Activated T-cell treated with anti-CD3 and anti-CD28 coated beads for 24 hours (primary cell): ENCODE measurements around the gene SLC48A1.

ENCODE experiments used
- DNase-seq: peaks from one replicate; pipeline ENCODE4 v3.0.0-alpha.2; 2020; ENCODE audit warnings: low read depth

SLC48A1 gene

GRCh38 chr12:47758834-47759690, 14.0 kb upstream of the SLC48A1 start, which contains the start of gene RAPGEF3:
TSS of gene RAPGEF3 (minus strand) at chr12:47758880. CDS start at chr12:47758556, 324 bp downstream.
- peak; percentile 60 for DNase-seq

DNA sequence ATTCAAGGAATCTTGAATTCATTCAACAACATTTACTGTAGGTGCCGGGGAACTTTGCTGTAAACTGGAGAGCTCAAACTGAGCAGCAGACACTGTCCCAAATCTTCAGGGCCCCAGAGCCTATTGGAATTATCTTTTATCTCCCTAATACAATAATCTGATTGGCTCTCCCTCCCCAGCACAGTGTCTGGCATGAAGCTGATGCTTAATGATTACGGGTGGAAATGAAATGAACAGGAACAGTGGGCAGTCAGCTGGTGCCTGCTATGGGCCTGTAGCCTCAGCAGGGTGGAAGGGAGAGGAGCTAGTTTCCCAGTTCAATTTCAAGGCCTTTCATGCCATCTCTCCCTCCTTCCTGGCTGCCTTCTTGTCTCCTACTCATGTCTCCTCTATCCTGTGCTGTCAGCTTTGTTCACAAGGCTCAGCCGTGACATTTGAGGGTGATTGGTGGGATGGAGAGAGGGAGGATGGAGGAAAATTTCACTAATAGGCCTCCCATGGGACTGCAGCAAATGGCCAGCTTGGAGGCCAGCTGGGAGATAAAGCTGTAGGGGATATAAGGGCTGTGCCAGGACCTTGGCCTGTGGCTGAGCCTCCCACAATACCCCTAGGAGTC, 10.1 kb upstream of the SLC48A1 start:
- no peak for DNase-seq

DNA sequence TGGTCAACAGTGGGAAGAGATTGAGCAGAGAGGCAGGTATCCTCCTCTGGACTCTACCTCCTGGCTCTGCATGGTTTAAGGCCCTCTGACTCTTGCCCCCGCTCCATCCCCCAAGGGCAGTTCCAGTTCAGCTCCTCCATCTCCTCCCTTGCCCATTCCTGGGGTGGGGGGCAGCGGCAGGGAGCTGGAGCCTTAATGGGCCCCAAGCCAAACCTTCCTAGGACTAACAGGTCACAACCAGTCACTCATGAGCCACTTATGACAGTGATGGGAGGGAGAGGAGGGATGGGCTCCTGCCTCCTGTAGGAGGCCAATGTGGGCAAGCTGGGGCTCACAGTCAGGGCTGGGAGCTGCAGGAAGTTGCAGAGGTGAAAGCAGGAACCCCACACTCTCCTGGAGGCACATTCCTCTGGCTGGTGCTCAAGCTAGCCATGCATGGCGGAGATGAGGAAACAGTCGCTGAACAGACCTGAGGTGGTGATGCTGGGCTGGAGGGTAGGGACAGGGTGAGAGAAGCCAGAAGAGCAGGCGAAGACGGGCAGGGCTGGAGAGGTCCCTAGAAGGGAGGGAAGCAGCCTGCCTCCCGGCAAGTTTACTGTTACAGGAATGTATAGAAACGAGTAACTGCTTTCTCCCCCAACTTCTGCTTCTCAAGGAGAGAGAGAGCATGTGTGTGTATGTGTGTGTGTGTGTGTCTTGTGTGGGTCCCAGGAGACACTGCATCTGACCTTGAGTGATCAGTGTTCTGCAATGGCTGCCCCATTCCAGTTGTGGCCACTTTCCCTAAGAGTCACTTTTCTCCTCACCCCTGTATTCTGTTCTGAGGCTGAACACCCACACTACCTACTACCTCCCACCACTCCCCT, 9.3 kb upstream of the SLC48A1 start:
- DNase-seq, result no peak

DNA sequence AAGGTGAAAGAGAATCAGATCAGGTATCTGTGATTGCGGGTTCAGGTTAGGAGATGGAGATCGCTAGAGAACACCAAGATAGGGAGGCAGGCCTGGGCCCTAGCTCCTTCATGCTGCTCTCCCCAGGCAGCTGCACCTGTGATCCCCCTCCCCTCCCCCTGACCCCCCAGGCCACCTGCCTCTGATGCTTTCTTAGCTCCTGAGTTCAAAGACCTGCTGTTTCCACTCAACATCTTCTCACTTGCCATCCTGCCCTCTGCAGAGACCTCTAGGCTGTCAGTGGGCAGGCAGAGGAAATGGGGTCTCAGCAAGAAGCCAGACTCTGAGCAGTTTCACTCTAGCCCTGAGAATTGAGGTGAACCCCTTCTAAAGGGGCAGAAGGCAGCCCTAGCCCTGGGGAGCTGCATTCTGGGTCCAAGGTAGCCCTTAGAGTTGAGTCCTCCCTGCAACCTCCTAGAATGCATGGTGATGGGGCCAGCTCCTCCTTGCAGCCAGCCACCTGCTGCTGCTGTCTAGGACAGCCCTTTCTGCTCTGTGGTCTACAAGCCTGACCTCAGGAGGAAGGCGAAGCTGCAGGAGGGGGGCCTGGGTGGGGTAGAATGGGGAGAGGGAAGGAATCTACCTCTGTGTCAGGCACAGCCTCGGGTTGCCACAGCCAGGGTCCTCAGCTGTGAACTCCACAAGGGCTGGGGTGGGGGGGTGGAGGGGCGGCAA, 6.4 kb upstream of the SLC48A1 start:
- no peak for DNase-seq

DNA sequence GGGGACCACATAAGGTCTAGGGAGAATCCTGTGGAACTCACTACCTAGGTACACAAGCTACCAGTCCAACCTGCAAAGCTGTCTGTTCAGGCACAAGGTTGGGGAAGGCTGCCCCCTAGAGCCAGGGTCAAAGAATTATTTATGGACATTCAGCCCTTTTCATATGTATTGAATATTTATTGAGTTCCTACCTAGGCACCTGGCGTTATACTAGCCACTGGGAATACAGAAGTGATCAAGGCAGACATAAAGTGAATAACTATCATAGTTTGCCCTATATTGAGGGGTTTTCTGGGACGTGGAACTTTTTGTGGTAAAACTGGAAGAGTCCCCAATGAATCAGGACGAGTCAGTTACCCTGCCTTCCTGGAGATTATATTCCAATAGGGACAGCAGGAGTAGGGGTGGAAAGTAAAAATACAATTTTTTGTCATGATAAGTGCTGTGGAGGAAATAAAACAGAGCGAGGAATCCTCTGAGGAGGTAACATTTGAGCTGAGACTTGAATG, 5.8 kb upstream of the SLC48A1 start:
- DNase-seq, result peak; percentile 62

GRCh38 chr12:47768323-47768811, 4.7 kb upstream of the SLC48A1 start:
- no peak for DNase-seq

DNA sequence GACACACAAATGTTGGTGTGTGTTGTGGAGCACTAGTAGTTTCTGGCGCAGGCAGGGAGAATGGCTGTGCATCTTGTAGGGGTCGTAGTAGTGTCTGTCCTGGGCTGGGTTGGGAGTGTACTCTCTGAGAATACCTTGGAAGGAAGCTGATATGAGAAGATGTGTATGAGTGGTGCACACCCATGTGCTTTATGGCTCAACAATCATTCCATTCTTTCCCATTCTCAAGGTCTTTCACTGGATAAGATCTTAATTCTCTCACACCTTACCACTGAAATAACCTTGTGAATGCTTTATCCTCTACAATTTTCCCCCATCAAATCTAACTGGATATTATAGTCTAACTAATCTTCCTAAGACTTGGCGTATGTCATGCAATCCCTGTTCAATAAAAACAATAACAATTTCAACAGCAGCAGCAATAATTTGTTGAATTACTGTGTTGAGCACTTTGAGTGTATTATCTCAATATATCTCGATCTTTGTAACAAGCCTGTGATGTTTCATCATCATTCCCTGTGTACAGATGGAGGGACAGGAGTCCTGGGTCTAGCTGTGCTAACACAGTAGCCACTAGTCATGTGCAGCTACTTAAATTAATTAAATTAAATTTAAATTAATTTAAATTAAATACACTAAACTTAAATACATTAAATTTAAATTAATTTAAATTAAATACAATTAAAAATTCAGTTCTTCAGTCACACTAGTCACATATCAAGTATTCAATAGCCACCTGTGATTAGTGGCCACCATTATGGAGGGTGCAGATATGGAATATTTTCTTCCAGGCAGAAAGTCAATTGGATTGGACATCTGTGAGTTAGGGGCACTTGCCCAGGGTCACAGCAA, 3.6 kb upstream of the SLC48A1 start:
- DNase-seq, result no peak

DNA sequence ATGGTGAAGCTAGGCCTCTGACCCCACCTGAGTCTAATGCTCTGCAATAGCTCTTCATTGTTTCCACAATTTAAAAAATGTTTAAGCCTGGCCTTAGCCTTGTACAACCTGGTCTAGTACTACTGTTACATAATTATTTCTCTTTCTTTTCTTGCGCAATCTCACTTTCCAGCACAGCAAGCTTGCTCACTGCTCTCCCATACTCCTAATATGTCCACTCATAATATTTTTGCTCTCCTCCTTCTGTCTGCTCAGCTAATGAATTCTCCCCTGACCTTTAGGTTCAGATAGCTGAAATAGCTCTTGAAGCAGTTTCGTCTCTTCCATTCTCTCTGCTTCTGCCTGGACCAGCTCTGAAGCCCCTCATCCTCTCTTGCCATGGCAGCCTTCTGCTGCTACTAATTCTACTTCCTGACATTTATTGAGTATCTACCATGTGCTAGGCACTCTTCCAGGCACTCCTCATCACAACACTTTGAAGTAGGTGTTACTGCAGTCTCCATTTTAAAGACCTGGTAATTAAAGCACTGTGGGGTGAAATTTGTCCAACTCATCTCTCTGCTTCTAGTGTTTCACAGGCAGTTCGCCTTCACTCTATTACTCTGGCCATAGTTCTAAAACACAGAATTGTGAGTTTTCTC, 2.8 kb upstream of the SLC48A1 start:
- DNase-seq, result no peak

GRCh38 chr12:47771304-47771703, 1.7 kb upstream of the SLC48A1 start:
- no peak for DNase-seq

DNA sequence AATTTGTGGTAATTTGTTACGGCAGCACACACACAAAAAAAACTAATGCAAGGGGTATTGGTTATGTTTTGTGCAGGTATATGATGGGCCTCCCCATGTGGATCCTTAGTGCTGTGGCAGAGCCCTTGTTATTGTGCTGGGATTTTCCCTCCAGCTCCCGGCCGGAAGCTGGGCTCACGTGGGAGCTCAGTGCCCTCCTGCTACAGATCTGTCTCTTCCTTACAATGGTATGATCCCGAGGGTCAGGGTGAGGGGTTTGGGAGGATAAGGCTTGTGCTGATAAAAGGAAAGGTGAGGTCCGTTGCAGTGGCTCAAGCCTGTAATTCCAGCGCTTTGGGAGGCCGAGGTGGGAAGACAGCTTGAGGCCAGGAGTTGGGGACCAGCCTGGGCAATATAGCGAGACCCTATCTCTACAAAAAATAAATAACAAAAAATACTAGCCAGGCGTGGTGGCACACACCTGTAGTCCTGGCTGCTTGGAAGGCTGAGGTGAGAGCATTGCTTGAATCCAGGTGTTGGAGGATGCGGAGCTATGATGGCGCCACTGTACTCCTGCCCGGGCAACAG, 861 bp upstream of the SLC48A1 start:
- no peak for DNase-seq

GRCh38 chr12:47772738-47773061, 338 bp upstream of the SLC48A1 start:
- no peak for DNase-seq

- DNase-seq, result no peak
Observed at GRCh38 chr12:47773858-47774580, 981 bp downstream of the SLC48A1 start.

DNA sequence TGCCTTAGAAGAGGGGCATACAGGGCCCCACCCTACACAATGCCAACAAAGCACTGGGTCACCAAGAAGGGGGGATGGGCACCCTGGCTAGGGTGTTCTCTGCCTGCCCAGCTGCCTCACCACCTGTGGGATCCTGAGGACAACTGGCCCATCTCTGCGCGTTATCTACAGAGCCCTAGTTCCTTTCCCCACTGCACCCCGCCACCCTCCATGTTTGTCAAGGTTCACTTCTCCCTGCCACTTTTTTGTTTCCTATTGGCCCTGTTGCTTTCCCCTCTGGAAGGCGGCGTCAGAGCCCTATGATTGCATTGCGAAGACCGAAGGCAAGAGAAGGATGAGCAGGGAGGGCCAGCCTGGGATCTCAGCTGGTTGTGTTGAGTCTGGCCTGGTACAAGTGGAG, 1.6 kb downstream of the SLC48A1 start:
- no peak for DNase-seq

DNA sequence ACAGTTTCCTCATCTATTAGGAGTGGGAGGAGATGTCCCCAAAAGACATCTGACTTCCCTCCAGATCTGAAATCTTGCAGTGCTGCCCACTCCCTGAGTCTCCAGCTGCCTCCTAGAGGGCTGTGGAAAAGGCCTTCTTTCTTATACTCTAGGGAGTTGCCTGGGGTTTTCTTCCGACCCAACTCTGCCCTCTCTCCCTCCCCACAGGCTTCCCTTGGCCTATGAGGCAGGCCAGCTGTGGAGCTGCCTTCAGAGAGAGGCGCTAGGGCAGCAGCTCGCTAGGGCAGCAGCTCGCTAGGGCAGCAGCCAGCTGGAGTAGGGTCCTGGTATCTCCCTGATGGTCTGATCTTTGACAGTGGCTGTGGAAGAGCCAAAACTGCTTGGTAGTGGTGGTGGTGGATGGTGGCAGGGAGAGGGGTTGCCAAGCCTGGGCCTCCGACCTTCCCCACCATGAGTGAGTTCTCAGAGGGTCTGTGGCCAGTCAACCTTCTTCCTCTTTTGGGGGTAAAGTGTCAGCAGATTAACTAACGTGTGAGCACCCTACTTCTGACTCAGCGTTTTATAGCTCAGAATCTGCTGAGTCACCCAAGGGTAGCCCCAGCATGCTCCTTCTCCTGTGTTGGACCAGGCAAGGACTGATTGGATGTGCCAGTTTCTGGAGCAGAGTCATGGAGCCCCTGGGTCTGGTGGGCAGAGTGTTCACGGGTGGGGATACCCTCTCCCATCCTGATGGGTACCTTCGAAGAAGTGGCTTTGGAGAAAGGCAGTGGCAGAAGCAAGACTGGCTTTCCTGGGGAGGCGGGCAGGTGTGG, 2.3 kb downstream of the SLC48A1 start:
- DNase-seq, result no peak

GRCh38 chr12:47776471-47777143, 3.6 kb downstream of the SLC48A1 start:
- DNase-seq, result no peak

GRCh38 chr12:47777151-47777550, 4.1 kb downstream of the SLC48A1 start:
- DNase-seq, result no peak

- DNase-seq, result no peak
Observed at GRCh38 chr12:47777741-47778558, 4.9 kb downstream of the SLC48A1 start.
